T-helper 2 cell (primary cell): ENCODE data around the gene MARK1.
A peak's percentile ranks its signal among the peaks of the same experiment; 100 is the strongest.
"Not testable (repeated sequence)": the region's sequence is repeated elsewhere in the genome, so short reads cannot be mapped to it uniquely, and the experiment has no call there.

Experiments used
- DNase-seq, 5 experiments: peaks; one replicate each; pipeline versions ENCODE4 v3.0.0 to v3.0.0-alpha.2; 2012 to 2022

Gene MARK1

GRCh38 chr1:220529521-220530020 is 1.6 kb downstream of the MARK1 start:
- DNase-seq, result no peak

GRCh38 chr1:220533504-220534109 is 5.7 kb downstream of the MARK1 start:
- DNase-seq, result no peak

DNA sequence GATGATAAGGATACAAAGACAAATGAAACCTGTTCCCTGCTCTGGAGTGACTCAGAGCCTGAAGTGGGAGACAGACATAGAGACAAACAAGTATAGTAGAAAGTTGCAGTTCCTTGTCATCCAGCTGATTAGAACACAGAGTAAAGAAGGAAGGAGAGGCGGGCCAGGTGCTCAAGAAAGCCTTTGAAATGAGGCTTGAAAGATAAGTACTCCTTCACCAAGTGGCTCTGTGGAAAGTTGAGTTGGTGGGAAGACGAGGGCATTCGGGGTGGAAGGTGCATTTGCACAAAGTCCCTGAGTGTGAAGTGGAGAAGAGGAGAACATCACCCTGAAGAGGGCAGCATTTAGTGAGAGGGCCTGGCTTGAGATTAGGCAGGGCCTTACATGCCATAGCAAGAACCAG is 17.0 kb downstream of the MARK1 start:
- no peak for DNase-seq

DNA sequence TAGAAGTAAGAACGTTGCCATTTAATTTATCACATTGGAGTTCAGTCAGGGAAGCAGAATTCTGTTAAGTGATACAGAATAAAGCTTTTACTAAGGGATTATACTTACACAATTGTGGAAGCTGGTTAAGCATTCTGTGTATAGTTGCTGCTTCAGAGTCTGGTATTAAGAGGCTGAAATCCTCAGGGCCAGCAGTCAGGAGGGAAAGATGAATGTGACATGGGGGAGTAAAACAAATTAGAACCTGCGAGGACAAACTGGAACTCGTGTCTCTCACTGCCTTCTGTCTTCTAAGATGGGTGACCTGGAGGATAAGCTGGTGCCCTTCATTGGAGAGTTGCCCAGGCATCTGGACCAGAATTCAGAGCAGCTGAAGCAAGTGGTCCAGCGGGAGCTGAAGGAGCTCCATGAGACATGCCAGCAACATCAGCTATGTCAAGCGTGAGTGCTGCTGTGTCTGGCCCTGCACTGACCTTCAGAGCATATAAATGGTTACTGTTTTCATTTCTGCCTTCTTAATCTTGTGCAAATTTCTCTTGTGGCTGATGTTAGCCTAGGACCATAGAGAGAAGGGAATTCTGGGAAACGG is 23.0 kb downstream of the MARK1 start:
- DNase-seq, result no peak

DNA sequence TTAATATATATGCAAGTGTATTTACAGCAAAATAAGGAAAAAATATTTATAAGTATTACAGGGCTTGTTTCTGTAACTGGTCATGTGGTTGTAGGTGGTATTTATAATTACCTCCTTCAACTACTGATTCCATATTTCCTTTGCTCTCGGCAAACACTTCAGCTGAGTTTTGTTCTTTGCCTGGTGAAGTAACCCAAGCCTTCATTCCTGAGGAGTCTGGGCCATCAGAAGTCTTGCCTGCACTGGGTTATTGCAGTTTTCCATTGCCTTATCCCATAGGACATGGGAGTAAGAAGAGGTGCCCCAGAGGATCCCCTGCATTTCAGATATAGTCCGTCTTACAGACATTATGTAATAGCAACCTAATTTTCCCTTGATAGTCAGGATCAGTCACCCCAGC is 23.8 kb downstream of the MARK1 start:
- no peak for DNase-seq

GRCh38 chr1:220552672-220553260 is 24.8 kb downstream of the MARK1 start:
- no peak for DNase-seq

- no peak for DNase-seq
These were observed 28.7 kb downstream of the MARK1 start for GRCh38 chr1:220556641-220557040.

- no peak for DNase-seq
These were observed 35.6 kb downstream of the MARK1 start for GRCh38 chr1:220563564-220563963.

GRCh38 chr1:220564216-220564615 is 36.3 kb downstream of the MARK1 start:
- DNase-seq, result no peak

GRCh38 chr1:220565670-220566069 is 37.7 kb downstream of the MARK1 start:
- DNase-seq, result no peak

- DNase-seq, result no peak
These were observed 38.9 kb downstream of the MARK1 start for GRCh38 chr1:220566869-220567268.

DNA sequence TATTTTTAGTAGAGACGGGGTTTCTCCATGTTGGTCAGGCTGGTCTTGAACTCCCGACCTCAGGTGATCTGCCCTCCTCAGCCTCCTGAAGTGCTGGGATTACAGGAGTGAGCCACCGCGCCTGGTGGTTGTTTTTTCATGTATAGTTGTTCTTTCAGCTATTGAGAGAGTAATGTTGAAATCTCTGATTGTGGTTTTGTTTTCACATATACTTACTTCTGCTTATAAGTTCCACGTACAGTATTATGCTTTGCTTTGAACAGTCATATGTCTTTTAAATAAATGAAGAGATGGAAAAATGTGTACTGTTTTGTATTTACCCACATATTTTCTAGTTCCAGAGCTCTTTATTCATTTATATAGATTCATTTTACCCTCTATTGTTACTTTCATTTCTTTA is 44.5 kb downstream of the MARK1 start:
- no peak for DNase-seq

DNA sequence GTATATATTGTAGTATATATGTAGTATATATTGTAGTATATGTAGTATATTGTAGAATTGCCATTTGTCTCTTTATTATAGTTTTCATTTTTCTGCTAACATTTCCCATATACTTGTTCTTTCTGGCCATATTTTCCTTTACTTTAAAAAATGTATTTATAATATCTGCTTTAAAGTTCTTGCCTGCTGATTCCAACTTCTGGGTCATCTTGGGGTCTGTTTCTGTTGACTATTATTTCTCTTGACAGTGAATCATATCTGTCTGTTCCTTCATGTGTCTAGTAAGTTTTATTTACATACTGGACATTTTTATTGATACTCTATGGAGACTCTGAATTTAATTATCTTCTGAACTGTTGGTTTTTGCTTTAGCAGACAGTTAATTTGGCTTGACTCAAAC is 45.9 kb downstream of the MARK1 start:
- DNase-seq, result no peak

GRCh38 chr1:220575718-220576497 is 48.0 kb downstream of the MARK1 start:
- DNase-seq, result no peak

DNA sequence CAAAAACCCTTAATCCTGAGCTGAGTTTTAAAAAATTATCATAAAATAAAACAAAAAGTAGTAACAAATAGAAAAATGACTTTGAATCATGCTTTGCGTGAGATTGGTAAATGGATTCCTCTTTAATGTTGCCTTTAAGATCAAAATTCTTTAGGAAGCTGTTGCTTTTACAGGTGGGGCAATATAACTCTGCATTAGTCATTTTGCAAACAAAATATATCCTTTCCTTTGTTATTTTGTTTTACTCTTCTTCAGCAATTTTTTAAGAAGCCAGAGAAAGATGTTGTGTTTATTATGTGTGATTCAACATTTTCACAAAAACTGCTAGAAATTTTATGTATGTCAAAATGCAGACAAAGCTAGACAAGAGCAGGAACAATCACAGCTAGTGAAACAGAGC is 50.0 kb downstream of the MARK1 start:
- DNase-seq, result no peak

DNA sequence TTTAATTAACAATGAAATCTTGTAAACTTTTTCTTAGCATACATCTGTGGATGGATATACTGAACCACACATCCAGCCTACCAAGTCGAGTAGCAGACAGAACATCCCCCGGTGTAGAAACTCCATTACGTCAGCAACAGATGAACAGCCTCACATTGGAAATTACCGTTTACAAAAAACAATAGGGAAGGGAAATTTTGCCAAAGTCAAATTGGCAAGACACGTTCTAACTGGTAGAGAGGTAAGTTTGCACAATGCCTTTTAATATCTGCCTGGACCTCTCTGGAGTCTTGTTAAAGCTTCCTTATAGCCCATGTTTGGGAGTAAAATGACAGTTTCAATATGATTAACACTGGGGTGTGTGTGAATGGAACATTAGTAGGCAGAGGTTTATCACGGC is 51.4 kb downstream of the MARK1 start:
- no peak for DNase-seq

GRCh38 chr1:220592714-220593113 is 64.8 kb downstream of the MARK1 start:
- DNase-seq, result no peak

- no peak for DNase-seq
These were observed 66.4 kb downstream of the MARK1 start for GRCh38 chr1:220594356-220594755.

DNA sequence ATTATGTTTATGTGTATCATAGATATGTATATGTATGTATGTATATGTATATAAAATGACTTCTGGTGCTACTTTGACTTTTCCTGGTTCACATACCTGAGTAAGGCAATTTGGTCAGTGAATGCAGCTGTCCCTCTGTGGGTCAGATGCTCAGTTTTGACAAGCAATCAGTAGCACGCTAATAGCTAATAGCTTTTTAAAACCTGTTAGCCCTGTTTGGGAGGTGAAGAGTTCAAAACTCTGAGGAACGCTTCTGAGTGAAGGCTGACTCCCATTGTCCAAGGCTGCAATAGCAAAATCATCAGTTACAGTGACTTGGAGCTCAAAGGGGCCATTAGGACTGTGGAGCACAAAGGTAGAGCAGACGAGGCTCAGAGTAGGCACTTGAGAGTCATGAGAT is 67.2 kb downstream of the MARK1 start:
- no peak for DNase-seq

DNA sequence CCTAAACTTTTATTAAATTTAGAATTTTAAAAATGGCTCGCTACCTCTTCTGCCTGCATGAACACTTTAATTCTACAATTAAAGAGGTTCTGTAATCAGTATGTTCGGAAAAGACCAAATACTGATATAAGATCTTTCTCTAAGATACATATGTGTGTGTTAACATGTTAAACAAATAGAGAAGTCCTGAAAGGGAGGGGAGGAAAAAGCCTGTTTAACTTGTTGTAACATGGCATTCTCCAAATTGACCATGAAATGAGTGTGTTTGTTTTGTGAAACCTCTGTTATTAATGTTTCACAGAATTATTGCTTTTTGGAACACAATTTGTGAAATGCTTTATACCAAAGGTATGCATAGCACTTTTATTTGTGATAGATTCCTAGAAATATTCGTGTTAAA is 77.0 kb downstream of the MARK1 start:
- DNase-seq, result no peak

DNA sequence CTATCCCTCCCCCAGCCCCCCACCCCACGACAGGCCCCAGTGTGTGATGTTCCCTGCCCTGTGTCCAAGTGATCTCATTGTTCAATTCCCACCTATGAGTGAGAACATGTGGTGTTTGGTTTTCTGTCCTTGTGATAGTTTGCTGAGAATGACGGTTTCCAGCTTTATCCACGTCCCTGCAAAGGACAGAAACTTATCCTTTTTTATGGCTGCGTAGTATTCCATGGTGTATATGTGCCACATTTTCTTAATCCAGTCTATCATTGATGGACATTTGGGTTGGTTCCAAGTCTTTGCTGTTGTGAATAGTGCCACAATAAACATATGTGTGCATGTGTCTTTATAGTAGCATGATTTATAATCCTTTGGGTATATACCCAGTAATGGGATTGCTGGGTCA is 77.7 kb downstream of the MARK1 start:
- not testable (repeated sequence) for DNase-seq

GRCh38 chr1:220611100-220611499 is 83.2 kb downstream of the MARK1 start:
- peak in 1 of 5 experiments; percentile 22 for DNase-seq

DNA sequence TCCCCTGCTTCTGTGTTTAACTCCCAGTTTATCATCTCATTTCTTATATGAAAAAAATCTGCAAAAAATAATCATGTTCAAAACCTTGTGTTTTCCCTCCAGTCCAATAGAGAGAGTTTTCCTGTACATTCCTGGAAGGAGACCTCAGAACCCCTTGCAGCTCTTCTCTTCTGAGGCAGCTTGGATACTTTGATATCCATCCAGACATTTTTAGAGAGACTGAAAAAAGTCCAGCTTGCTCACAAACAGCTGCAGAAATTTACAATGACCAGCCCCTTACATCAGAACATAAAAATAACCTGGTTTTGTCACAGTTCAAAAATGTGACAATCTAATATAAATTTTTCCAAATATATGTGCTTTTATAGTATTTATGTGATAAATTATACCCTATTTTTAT is 88.9 kb downstream of the MARK1 start:
- no peak for DNase-seq

DNA sequence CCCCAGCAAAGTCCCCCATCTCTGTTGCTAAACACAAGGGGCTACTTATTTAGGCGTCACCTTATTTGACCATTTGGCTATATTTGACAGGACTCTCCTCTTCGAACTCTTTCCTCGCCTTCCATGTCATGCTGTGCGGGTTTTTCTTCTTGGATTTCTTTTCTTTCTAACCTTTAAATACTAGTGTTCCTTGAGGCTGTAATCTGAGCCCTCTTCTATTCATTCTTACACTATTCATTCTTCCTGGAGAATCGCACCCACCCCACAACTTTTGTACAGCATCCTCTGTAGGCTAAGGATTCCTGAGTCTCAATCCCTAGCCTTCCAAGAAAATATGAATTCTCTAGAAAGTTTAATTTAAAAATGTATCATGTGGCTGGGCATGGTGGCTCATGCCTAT is 100.5 kb downstream of the MARK1 start:
- no peak for DNase-seq
